ENCODE results near the gene HIVEP1.

HIVEP1 gene

GRCh38 chr6:12012558-12013306 lies 620 bp downstream of the HIVEP1 start:
- Histone ChIP-seq H3K27me3 (ENCODE audit: control insufficient read depth, insufficient read depth, low read length) (no peaks in the 10 kb centered on the region), H3K36me3 (ENCODE audit: control insufficient read depth, insufficient read depth, low read length) (no peaks in the 10 kb centered on the region), H3K4me3 (ENCODE audit: low read depth, low read length) (peak overlapping the region; percentile 59), H3K9ac (no peak overlapping the region), H3K4me1 (peaks cover 10% of the 10 kb centered on the region), H3K4me2 (ENCODE audit: low read length) (peak overlapping the region; percentile 64), H3K9me3 (ENCODE audit: control insufficient read depth, low read length) (no peaks in the 10 kb centered on the region), H2AFZ (peak overlapping the region; percentile 82), H3K27ac (peak overlapping the region; percentile 72), H3K79me2 (no peaks in the 10 kb centered on the region)
- no peak for TF ChIP-seq CTCF (IDR thresholded peaks at IDR 0.05)

- no peak for TF ChIP-seq CTCF (IDR thresholded peaks at IDR 0.05)
- Histone ChIP-seq H3K4me1 (peaks cover 9% of the 10 kb centered on the region), H3K27me3 (ENCODE audit: control insufficient read depth, insufficient read depth, low read length) (no peaks in the 10 kb centered on the region)
Measured at GRCh38 chr6:12013307-12013719, 1.2 kb downstream of the HIVEP1 start.

GRCh38 chr6:12014027-12014872 lies 2.1 kb downstream of the HIVEP1 start:
- Histone ChIP-seq H3K4me3 (ENCODE audit: low read depth, low read length) (peak overlapping the region; percentile 17), H3K4me1 (peaks cover 9% of the 10 kb centered on the region), H2AFZ (no peak overlapping the region), H3K79me2 (no peaks in the 10 kb centered on the region), H3K27ac (no peak overlapping the region), H3K36me3 (ENCODE audit: control insufficient read depth, insufficient read depth, low read length) (no peaks in the 10 kb centered on the region), H3K9me3 (ENCODE audit: control insufficient read depth, low read length) (no peaks in the 10 kb centered on the region), H3K27me3 (ENCODE audit: control insufficient read depth, insufficient read depth, low read length) (no peaks in the 10 kb centered on the region), H3K9ac (no peak overlapping the region), H3K4me2 (ENCODE audit: low read length) (peak overlapping the region; percentile 64)
- no peak for TF ChIP-seq CTCF (IDR thresholded peaks at IDR 0.05)

More at GRCh38 chr6:12013307-12013719, 1.2 kb downstream of the HIVEP1 start:
- Histone ChIP-seq H2AFZ (peak overlapping the region; percentile 82), H3K36me3 (ENCODE audit: control insufficient read depth, insufficient read depth, low read length) (no peaks in the 10 kb centered on the region), H3K9me3 (ENCODE audit: control insufficient read depth, low read length) (no peaks in the 10 kb centered on the region), H3K27ac (peak overlapping the region; percentile 72), H3K79me2 (no peaks in the 10 kb centered on the region), H3K4me3 (ENCODE audit: low read depth, low read length) (peak overlapping the region; percentile 59), H3K9ac (no peak overlapping the region), H3K4me2 (ENCODE audit: low read length) (peak overlapping the region; percentile 64)

GRCh38 chr6:12014873-12015149 lies 2.7 kb downstream of the HIVEP1 start:
- Histone ChIP-seq H3K79me2 (no peaks in the 10 kb centered on the region), H3K4me1 (peaks cover 8% of the 10 kb centered on the region), H3K9ac (no peak overlapping the region), H3K9me3 (ENCODE audit: control insufficient read depth, low read length) (no peaks in the 10 kb centered on the region), H3K4me3 (ENCODE audit: low read depth, low read length) (no peak overlapping the region), H3K27ac (no peak overlapping the region), H2AFZ (no peak overlapping the region), H3K27me3 (ENCODE audit: control insufficient read depth, insufficient read depth, low read length) (no peaks in the 10 kb centered on the region), H3K4me2 (ENCODE audit: low read length) (no peak overlapping the region), H3K36me3 (ENCODE audit: control insufficient read depth, insufficient read depth, low read length) (no peaks in the 10 kb centered on the region)
- no peak for TF ChIP-seq CTCF (IDR thresholded peaks at IDR 0.05)
